ENCODE data around the gene VSTM4.

- TF ChIP-seq CTCF (optimal IDR thresholded peaks at IDR 0.05 in 1 of 3, IDR thresholded peaks at IDR 0.05 in 1 of 3, conservative IDR thresholded peaks at IDR 0.05 in 1 of 3; ENCODE audit: extremely low read depth in 1 of 3, insufficient read depth in 2 of 3, low read length in 3 of 3), result no peak
- no peak for TF ChIP-seq EZH2 (IDR thresholded peaks at IDR 0.05; ENCODE audit: low read length)
Measured at GRCh38 chr10:49001870-49002672, 113.3 kb downstream of the VSTM4 start.
